Epidermal melanocyte (primary cell): Measurements from ENCODE around the gene PLA2G6.
"Not testable (repeated sequence)": the region's sequence is repeated elsewhere in the genome, so short reads cannot be mapped to it uniquely, and the experiment has no call there.

ENCODE experiments used
- DNase-seq: peaks from one replicate; pipeline ENCODE4 v3.0.0; 2011; ENCODE audit warnings: low spot score; ENCODE audit not compliant: insufficient read length

PLA2G6 gene

GRCh38 chr22:38165922-38166593, 15.6 kb downstream of the PLA2G6 start:
- DNase-seq, result no peak

- no peak for DNase-seq
Observed at GRCh38 chr22:38164551-38164918, 17.1 kb downstream of the PLA2G6 start.

DNA sequence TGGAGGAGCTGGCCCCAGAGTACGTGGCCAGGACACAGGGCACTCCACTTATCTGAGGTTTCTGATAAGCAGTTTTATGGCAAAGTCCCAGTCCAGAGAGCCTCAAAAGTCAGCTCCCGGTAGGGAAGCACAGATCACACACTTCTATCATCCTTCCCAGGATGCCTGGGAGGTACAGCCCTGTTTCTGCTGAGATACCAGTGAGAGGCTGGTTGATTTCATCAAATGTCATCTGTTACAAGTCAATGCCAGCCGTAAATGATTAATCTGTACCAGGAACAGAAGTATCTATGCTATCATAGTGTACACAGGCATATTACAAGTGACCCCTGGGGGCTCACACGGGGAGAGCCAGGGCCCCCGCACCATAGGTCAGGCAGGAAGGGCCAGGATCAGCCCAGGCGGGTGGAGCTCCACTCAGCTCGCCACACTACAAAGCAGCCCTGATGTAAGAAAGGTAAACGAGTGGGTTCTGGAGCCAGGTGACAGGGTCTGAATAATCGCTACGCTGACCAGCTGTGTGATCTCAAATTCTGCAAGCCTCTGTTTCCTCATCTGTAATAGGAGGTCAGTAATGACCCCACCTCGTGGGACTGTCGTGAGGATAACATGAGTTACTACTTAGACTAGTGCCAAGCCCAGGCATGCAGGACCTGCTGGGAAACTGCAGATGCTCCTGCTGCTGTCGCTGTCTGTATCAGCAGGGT, 17.6 kb downstream of the PLA2G6 start:
- no peak for DNase-seq

DNA sequence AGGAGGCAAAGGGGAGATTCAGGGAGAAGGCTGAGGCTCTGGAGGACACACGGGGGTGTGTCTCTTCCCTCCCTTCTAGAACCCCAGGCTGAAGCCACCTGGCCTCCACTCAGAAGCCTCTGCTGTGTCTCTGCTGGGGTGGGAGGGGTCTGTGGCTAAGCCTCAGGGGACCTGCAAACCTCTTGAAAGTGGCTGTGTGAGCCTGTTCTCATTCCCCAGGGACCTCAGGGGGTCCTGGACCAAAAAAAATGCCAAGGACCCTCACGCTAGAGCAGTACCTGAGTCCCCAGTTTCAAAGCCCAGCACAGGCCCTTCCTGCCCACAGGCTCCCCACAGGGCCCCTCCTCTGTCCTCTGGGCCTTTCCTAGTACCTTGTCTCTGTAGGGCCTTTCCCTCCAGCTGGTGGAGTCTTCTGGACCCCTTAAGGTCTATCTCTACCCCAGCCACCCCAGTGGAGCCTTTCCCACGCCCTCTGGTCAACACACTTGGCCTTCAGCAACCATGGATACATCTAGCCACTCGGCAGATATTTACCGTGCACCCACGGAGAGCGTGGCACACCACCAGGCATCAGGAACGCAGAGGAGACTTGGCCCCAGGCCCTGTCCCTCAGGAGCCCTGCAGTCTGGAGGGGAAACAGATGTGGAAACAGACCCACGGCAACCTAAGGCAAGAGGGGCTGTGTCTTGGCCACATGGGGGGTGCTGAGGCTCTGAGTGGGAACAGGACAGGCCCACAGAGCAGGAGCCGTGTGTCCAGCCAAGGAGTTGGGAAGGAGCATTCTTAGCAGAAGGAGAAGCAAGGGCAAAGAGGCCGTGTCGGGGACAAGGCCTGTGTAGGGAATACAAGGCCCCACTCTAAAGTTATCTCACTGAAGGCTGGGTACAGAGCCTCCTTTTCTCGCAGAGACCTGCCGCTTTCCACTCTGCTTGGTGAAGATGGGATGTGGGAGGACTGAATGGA, 18.5 kb downstream of the PLA2G6 start:
- no peak for DNase-seq

GRCh38 chr22:38155703-38156102, 25.9 kb downstream of the PLA2G6 start:
- DNase-seq, result no peak

DNA sequence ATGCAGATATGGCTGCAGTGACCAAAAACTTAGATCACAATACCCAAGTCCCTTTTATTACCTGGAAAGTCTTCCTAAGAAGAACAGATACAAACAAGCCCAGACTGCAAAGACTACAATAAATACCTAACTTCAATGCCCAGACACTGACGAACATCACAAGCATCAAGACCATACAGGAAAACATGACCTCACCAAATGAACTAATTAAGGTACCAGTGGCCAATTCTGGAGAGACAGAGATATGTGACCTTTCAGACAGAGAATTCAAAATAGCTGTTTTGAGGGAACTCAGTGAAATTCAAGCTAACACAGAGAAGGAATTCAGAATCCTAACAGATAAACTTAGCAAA, 27.1 kb downstream of the PLA2G6 start:
- DNase-seq, result not testable (repeated sequence)

- DNase-seq, result no peak
Observed at GRCh38 chr22:38153821-38154562, 27.6 kb downstream of the PLA2G6 start.

GRCh38 chr22:38151126-38151500, 30.5 kb downstream of the PLA2G6 start:
- no peak for DNase-seq

DNA sequence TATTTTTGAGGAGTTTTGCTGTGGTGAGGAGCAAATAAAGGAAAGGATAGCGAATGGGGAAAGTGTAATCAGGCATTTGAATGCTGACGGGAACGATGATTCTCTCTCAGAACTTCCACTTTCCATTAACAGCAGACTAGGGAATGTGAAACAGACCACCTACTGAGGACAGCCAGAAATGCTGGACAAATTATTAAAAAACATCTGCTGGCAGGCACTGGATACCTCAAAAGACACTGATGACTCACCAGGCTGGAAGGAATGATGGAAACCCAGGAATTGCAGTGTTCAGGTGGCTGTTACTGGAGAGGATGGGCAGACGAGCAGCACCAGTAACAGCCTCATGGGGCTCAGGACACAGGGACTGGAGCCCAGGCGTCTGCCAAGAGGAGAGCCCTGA, 33.4 kb downstream of the PLA2G6 start:
- DNase-seq, result no peak

DNA sequence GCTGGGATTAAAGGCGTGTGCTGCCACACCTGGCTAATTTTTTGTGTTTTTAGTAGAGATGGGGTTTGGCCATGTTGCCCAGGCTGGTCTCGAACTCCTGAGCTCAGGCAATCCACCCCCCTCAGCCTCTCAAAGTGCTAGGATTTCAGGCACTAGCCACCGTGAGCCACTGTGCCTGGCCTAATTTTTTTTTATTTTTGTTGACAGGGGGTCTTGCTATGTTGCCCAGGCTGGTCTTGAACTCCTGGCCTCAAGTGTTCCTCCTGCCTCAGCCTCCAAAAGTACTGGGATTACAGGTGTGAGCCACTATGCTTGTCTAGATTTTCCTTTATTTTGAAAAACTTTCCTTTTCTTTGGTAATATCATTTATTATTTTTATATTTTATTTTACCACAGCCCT, 35.5 kb downstream of the PLA2G6 start:
- not testable (repeated sequence) for DNase-seq

GRCh38 chr22:38144025-38144405, 37.6 kb downstream of the PLA2G6 start:
- DNase-seq, result no peak

- DNase-seq, result no peak
Observed at GRCh38 chr22:38142606-38143005, 39.0 kb downstream of the PLA2G6 start.

DNA sequence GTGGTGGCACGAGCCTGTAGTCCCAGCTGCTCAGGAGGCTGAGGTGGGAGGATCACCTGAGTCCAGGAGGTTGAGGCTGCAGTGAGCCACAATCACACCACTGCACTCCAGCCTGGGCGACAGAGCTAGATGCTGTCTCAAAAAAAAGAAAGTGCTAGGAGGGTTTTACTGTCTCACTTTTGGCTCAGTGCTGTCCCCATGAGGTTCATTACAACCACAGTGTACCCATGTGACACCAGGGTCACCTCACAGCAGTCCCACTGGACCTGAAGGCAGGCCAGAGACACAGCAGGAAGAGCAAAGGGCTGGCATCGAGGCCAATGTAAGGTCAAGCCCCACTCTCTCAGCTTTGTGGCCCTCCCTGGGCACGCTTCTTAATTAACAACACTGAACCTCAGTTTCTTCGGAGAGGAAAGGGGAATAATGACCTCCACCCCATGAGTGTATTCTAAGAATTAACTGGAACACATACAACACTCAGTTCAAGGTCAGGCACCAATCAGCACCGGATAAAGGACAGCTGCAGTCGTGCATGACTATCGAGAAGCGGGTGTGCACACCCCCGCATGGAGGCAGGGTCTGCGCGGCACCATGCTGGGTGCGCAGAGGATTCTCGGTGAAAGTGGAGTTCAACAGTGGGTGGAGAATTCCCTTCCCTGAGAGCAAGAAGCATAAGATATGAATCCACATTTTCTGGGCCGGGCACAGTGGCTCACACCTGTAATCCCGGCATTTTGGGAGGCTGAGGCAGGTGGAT, 40.2 kb downstream of the PLA2G6 start:
- no peak for DNase-seq

GRCh38 chr22:38139901-38140300, 41.7 kb downstream of the PLA2G6 start:
- no peak for DNase-seq

- DNase-seq, result no peak
Observed at GRCh38 chr22:38138961-38139360, 42.7 kb downstream of the PLA2G6 start.

DNA sequence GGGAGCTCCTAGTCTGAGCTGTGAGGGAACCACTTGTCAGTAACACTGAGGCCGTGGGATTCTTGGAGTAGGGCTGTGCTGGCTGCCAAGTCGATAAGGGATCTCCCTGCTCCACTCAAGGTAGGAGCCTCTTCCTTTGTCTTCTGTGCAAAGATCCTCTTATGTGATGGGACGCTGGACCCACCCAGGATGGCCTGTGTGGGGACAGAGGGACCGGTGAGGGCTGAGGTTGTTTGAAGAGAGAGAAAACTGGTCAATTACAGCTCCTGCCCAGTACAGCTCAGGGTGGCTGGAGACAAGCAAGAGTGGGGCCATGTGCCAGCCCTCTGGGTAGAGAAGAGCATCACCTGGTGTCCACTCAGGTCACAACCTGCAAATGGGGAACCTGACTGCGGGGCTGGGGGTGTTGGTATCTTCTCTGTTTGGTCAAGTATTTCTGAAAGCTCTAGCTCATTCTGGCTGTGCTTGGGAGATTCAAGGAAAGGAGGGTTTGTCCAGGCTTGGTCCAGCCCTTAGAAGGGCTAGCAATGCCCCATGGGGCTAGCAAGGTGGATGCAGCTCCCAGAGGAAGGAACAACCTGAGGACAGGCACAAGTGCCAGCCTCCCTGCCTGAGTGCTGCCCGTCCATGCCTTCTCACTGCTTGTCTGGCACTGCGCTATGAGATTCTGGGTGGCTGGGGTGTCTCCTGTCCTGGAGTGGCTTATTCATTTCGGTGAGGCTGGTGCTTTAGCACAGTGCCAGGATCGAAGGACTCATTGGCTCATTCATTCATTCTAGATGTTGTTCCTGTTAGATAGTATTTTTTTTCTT, 43.5 kb downstream of the PLA2G6 start:
- no peak for DNase-seq

DNA sequence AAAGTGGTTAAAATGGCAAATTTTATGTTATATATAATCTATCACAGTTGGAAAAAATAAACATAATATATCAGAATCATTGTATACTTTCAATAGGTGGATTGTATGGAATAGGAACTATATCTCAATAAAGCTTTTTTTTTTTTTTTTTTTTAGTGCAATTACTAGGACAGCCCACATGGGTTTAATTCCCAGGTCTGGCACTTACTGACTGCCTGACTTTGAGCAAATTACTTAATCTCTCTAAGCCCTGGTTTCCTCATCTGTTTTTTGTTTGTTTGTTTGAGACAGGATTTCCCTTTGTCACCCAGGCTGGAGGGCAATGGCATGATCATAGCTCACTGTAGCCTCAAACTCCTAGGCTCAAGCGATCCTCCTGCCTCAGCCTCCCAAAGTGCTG, 45.0 kb downstream of the PLA2G6 start:
- DNase-seq, result no peak

DNA sequence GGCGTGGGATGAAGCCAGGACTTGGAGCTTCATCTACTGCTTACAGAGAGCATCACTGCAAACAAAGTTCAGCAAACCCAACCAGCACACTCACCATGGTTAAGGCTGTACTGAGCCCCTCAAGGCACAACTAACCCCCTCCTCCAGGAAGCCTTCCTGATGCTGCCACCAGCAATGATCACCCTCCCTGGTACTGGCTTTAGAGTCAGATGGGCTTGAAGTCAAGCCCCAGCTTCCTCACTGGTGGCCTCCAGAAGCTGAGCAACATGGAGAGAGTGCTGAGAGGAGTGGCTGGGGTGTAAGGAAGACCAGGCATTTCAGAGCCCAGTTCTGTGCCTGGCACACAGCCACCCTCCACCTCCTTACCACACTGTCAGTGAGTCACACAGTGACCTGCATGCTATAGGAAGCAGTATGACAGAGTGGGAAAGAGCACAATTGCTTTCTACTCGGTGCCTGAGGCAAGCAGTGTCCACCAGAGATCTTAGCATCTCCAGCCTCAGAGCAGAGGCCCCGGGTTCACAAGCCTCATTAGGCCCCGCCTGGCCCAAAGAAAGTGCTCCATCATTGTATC, 46.4 kb downstream of the PLA2G6 start:
- no peak for DNase-seq

GRCh38 chr22:38133331-38133730, 48.3 kb downstream of the PLA2G6 start:
- no peak for DNase-seq

DNA sequence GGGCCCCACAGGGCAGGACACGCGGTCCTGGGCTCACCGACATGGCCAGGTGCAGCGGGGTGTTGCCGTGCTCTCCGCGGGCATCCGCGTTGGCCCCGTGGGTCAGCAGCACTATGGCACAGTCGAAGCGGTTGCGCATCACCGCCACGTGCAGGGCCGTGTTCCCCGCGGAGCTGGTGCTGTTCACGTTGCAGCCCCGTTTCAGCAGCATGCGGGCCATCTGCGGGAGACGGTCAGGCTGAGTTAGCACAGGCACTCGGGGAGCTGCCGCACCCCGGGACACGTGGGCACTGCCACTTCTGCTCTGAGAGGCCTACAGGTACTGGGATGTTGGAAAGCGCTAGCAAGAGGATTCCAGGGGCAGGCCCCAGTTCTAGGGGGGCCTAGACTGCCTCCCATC, 48.8 kb downstream of the PLA2G6 start:
- DNase-seq, result no peak
